Measurements from ENCODE around the gene E2F3.

GRCh38 chr6:20417819-20418218 is 16.1 kb downstream of the E2F3 start:
- no peak for TF ChIP-seq CTCF (IDR thresholded peaks at IDR 0.05)
- TF ChIP-seq POLR2A (IDR thresholded peaks at IDR 0.05), result no peak
- no peak for TF ChIP-seq POLR2AphosphoS5 (IDR thresholded peaks at IDR 0.05)
- TF ChIP-seq EP300 (IDR thresholded peaks at IDR 0.05; ENCODE audit: low read depth), result no peak

All from transverse colon (tissue), 4 donors.